ENCODE measurements around the gene NUBP2. TPM values are rescaled to one million over a fixed set of nuclear protein-coding genes. Genes with fewer than 3 reads are reported as not detected.

Gene NUBP2
- total RNA-seq, 1 experiment from 2014 or later, result 76.6 TPM

- Histone ChIP-seq H3K4me1 (ENCODE audit: insufficient read depth, low read length, poor library complexity, severe bottlenecking) (no peaks in the 10 kb centered on the region), H3K27me3 (replicated peaks; ENCODE audit: insufficient read depth, low read depth, low read length, poor library complexity) (no peaks in the 10 kb centered on the region), H3K36me3 (ENCODE audit: insufficient read depth, low read length, poor library complexity, severe bottlenecking) (peaks cover 17% of the 10 kb centered on the region), H3K27ac (ENCODE audit: low read depth, low read length, poor library complexity, severe bottlenecking) (no peak overlapping the region), H3K4me3 (ENCODE audit: low read depth, low read length, poor library complexity, severe bottlenecking) (no peak overlapping the region), H3K9me3 (ENCODE audit: low read depth, low read length, poor library complexity, severe bottlenecking) (no peaks in the 10 kb centered on the region)
- no peak for DNase-seq (ENCODE audit: low spot score)
- CTCF ChIA-PET, result no interaction called here
- intact Hi-C loops (cut with micrococcal nuclease; ENCODE audit: unreplicated experiment), result no loop called here
- TF ChIP-seq EZH2 (IDR thresholded peaks at IDR 0.05; ENCODE audit: borderline replicate concordance, low read depth, low read length, poor library complexity, severe bottlenecking), result no peak
- TF ChIP-seq CTCF (conservative IDR thresholded peaks at IDR 0.05; ENCODE audit: low read depth, low read length), result no peak
- POLR2A ChIA-PET (ENCODE audit: low non-redundant PET), result no interaction called here
- BruUV-seq (replicated peaks), result no TSS peak
These were observed 33.3 kb upstream of the NUBP2 start for GRCh38 chr16:1749152-1750117.

GRCh38 chr16:1751946-1752345 is 30.8 kb upstream of the NUBP2 start:
- peaks cover 17% of the 10 kb centered on the region for H3K36me3 ChIP-seq (ENCODE audit: insufficient read depth, low read length, poor library complexity, severe bottlenecking)
- DNase-seq (ENCODE audit: low spot score), result no peak
- no peaks in the 10 kb centered on the region for H3K4me1 ChIP-seq (ENCODE audit: insufficient read depth, low read length, poor library complexity, severe bottlenecking)
- H3K4me3 ChIP-seq (ENCODE audit: low read depth, low read length, poor library complexity, severe bottlenecking), result no peak overlapping the region
- no peak overlapping the region for H3K27ac ChIP-seq (ENCODE audit: low read depth, low read length, poor library complexity, severe bottlenecking)
- H3K27me3 ChIP-seq (replicated peaks; ENCODE audit: insufficient read depth, low read depth, low read length, poor library complexity), result no peaks in the 10 kb centered on the region
- POLR2A ChIA-PET (ENCODE audit: low non-redundant PET), result no interaction called here
- no peak for TF ChIP-seq CTCF (conservative IDR thresholded peaks at IDR 0.05; ENCODE audit: low read depth, low read length)
- no peak for TF ChIP-seq EZH2 (IDR thresholded peaks at IDR 0.05; ENCODE audit: borderline replicate concordance, low read depth, low read length, poor library complexity, severe bottlenecking)
- CTCF ChIA-PET, result no interaction called here
- no peaks in the 10 kb centered on the region for H3K9me3 ChIP-seq (ENCODE audit: low read depth, low read length, poor library complexity, severe bottlenecking)
- intact Hi-C loops (cut with micrococcal nuclease; ENCODE audit: unreplicated experiment), result no loop called here
- BruUV-seq (replicated peaks), result no TSS peak

- H3K27ac ChIP-seq (ENCODE audit: low read depth, low read length, poor library complexity, severe bottlenecking), result no peak overlapping the region
- no peak for DNase-seq (ENCODE audit: low spot score)
- no peaks in the 10 kb centered on the region for H3K9me3 ChIP-seq (ENCODE audit: low read depth, low read length, poor library complexity, severe bottlenecking)
- no peak overlapping the region for H3K4me3 ChIP-seq (ENCODE audit: low read depth, low read length, poor library complexity, severe bottlenecking)
- peaks cover 17% of the 10 kb centered on the region for H3K36me3 ChIP-seq (ENCODE audit: insufficient read depth, low read length, poor library complexity, severe bottlenecking)
- POLR2A ChIA-PET (ENCODE audit: low non-redundant PET), result interaction anchor here (0.6 kb wide), 1 partner anchor 613 kb away, joined by 3 read pairs; no protein-coding TSS in a partner anchor
- H3K27me3 ChIP-seq (replicated peaks; ENCODE audit: insufficient read depth, low read depth, low read length, poor library complexity), result no peaks in the 10 kb centered on the region
- H3K4me1 ChIP-seq (ENCODE audit: insufficient read depth, low read length, poor library complexity, severe bottlenecking), result no peaks in the 10 kb centered on the region
- intact Hi-C loops (cut with micrococcal nuclease; ENCODE audit: unreplicated experiment), result no loop called here
- BruUV-seq (replicated peaks), result no TSS peak
- CTCF ChIA-PET, result no interaction called here
- TF ChIP-seq CTCF (conservative IDR thresholded peaks at IDR 0.05; ENCODE audit: low read depth, low read length) (no peak), EZH2 (IDR thresholded peaks at IDR 0.05; ENCODE audit: borderline replicate concordance, low read depth, low read length, poor library complexity, severe bottlenecking) (no peak)
These were observed 29.9 kb upstream of the NUBP2 start for GRCh38 chr16:1752853-1753252.
